Measurements from ENCODE around the gene FOLR2.

DNA sequence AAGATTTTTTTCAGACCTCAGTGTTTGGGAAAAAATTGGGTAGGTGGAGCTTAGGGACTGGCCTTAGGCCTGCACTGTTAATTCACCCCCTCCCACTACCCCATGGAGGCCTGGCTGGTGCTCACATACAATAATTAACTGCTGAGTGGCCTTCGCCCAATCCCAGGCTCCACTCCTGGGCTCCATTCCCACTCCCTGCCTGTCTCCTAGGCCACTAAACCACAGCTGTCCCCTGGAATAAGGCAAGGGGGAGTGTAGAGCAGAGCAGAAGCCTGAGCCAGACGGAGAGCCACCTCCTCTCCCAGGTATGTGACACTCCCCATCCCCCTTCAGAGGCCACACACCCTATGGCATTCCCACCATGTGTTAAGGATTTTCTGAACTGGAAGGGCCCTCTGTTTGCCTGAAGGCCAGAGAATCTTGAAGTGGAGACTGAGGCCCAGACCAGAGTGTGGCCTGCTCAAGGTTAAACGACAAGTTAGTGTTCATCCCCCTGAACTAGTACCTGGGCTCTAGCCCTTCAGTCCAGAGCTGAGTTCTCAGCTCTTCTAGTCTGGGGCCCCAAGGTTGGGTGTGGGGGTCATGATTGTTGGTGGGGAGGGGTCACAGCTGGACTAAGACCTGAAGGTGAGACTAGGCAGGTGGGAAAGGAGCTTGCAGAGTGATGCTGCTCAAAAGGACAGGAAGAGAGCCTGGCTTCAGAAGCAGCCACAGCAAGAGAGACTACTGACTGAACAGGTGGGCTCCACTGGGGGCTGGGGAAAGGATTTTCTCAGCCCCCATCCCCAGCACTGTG lies 26.9 kb upstream of the FOLR2 start:
- TF ChIP-seq, protein P1, sequence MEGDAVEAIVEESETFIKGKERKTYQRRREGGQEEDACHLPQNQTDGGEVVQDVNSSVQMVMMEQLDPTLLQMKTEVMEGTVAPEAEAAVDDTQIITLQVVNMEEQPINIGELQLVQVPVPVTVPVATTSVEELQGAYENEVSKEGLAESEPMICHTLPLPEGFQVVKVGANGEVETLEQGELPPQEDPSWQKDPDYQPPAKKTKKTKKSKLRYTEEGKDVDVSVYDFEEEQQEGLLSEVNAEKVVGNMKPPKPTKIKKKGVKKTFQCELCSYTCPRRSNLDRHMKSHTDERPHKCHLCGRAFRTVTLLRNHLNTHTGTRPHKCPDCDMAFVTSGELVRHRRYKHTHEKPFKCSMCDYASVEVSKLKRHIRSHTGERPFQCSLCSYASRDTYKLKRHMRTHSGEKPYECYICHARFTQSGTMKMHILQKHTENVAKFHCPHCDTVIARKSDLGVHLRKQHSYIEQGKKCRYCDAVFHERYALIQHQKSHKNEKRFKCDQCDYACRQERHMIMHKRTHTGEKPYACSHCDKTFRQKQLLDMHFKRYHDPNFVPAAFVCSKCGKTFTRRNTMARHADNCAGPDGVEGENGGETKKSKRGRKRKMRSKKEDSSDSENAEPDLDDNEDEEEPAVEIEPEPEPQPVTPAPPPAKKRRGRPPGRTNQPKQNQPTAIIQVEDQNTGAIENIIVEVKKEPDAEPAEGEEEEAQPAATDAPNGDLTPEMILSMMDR (IDR thresholded peaks at IDR 0.05) = no peak
- TF ChIP-seq POLR2A (IDR thresholded peaks at IDR 0.05) (no peak), EP300 (IDR thresholded peaks at IDR 0.05; ENCODE audit: low read depth) (no peak)
